ENCODE results near the gene DENND1A.

GRCh38 chr9:123435471-123435870 is 494.5 kb downstream of the DENND1A start:
- TF ChIP-seq CTCF (IDR thresholded peaks at IDR 0.05) (no peak), POLR2A (IDR thresholded peaks at IDR 0.05) (no peak), EP300 (IDR thresholded peaks at IDR 0.05) (no peak)
